Glutamatergic neuron (in vitro differentiated cells): Measurements from ENCODE around the gene HOMER3. TPM values are rescaled to one million over a fixed set of nuclear protein-coding genes. Genes with fewer than 3 reads are reported as not detected.

Source experiments
- DNase-seq: peaks from one replicate; pipeline ENCODE4 v3.0.0; 2022
- H3K27ac Mint-ChIP-seq: one replicate; pipeline ENCODE4 v1.8.0; 2020; ENCODE audit warnings: mild to moderate bottlenecking, mixed read lengths, inconsistent platforms; ENCODE audit not compliant: unreplicated experiment
- H3K27me3 Mint-ChIP-seq: one replicate; pipeline ENCODE4 v1.8.0; 2020; ENCODE audit warnings: mild to moderate bottlenecking, moderate library complexity, mixed read lengths, inconsistent platforms; ENCODE audit not compliant: unreplicated experiment
- H3K36me3 Mint-ChIP-seq: one replicate; pipeline ENCODE4 v1.8.0; 2020; ENCODE audit warnings: mild to moderate bottlenecking, mixed read lengths, inconsistent platforms; ENCODE audit not compliant: unreplicated experiment
- H3K4me1 Mint-ChIP-seq: one replicate; pipeline ENCODE4 v1.8.0; 2020; ENCODE audit warnings: mild to moderate bottlenecking, low read depth, mixed read lengths, inconsistent platforms; ENCODE audit not compliant: unreplicated experiment
- H3K4me3 Mint-ChIP-seq: one replicate; pipeline ENCODE4 v1.8.0; 2020; ENCODE audit warnings: mild to moderate bottlenecking, mixed read lengths, inconsistent platforms; ENCODE audit not compliant: unreplicated experiment
- H3K9me3 Mint-ChIP-seq: one replicate; pipeline ENCODE4 v1.8.0; 2020; ENCODE audit warnings: mild to moderate bottlenecking, moderate library complexity, mixed read lengths, inconsistent platforms; ENCODE audit not compliant: unreplicated experiment
- total RNA-seq: library from RNA; stranded (reverse); fragmentation: NEBNext Ultra II Directional; extraction: Animal tissue kit (Norgen Biotek cat#: 25700); gene quantifications from one replicate; pipeline ENCODE4 v1.2.1, GENCODE V29; 2021; ENCODE audit not compliant: unreplicated experiment
- TF ChIP-seq, protein P1 (sequence below): fragments of 200-600 bp; sonication (generic); IDR thresholded peaks from one replicate; pipeline ENCODE4 v1.5.0; 2021; ENCODE audit not compliant: partially characterized antibody, unreplicated experiment

HOMER3 gene
- total RNA-seq, 1 donor from 2014 or later = 217 TPM

DNA sequence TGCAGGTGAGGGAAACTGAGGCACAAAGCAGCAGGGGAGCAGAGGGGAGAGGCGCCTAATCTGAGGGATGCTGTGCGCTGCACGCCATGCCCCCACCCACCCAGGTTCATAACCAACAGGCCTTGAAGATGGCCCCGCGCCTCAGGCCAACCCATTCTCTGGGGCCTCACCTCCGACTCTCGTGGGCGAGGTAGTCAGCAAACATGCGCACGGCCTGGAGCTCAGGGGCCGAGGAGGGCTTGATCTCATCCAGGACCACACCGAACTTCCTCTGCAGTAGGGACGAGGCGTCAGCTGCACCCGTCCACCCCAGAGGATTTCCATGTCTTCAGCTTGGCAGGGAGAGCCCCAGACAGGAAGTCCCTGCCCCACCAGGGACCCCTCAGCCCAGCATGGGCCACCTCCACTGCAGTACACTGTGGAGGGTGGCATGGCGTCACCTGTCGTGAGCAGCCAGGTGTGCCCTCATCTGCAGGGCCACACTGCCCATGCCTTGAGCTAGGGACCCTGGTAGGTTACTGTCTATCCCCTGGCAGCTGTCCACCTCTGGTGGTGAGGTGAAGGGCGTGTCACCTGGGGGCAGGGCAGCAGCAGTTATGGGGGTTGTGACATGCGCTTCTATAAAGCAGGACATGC lies 30.1 kb downstream of the HOMER3 start:
- TF ChIP-seq, protein P1, sequence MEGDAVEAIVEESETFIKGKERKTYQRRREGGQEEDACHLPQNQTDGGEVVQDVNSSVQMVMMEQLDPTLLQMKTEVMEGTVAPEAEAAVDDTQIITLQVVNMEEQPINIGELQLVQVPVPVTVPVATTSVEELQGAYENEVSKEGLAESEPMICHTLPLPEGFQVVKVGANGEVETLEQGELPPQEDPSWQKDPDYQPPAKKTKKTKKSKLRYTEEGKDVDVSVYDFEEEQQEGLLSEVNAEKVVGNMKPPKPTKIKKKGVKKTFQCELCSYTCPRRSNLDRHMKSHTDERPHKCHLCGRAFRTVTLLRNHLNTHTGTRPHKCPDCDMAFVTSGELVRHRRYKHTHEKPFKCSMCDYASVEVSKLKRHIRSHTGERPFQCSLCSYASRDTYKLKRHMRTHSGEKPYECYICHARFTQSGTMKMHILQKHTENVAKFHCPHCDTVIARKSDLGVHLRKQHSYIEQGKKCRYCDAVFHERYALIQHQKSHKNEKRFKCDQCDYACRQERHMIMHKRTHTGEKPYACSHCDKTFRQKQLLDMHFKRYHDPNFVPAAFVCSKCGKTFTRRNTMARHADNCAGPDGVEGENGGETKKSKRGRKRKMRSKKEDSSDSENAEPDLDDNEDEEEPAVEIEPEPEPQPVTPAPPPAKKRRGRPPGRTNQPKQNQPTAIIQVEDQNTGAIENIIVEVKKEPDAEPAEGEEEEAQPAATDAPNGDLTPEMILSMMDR = no peak
- no peak for DNase-seq
- Mint-ChIP-seq H3K4me3 (no peak overlapping the region), H3K9me3 (no peaks in the 10 kb centered on the region), H3K27ac (no peak overlapping the region), H3K4me1 (no peaks in the 10 kb centered on the region), H3K36me3 (no peaks in the 10 kb centered on the region), H3K27me3 (peaks cover 2% of the 10 kb centered on the region)

DNA sequence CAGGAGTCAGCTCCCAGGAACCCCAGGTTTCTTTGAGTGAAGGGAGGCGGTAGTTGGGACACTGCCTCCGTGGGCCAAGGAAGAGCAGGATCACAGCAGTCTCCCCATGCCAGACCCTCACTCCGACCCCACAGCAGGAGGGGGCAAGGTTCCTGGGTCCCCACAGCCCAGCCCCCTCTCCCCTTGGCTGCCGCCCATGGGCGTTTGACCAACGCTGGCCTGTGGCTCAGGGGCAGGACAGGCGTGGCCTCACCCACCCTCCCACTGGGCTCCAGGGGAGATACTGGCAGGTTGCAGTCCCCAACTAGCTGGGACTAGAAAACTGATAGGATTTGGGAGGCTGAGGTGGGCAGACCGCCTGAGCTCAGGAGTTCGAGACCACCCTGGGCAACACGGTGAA lies 31.0 kb downstream of the HOMER3 start:
- DNase-seq = no peak
- Mint-ChIP-seq H3K36me3 (no peaks in the 10 kb centered on the region), H3K27me3 (peaks cover 2% of the 10 kb centered on the region), H3K27ac (no peak overlapping the region), H3K4me3 (no peak overlapping the region), H3K9me3 (no peaks in the 10 kb centered on the region), H3K4me1 (no peaks in the 10 kb centered on the region)
- TF ChIP-seq, protein P1 = no peak

DNA sequence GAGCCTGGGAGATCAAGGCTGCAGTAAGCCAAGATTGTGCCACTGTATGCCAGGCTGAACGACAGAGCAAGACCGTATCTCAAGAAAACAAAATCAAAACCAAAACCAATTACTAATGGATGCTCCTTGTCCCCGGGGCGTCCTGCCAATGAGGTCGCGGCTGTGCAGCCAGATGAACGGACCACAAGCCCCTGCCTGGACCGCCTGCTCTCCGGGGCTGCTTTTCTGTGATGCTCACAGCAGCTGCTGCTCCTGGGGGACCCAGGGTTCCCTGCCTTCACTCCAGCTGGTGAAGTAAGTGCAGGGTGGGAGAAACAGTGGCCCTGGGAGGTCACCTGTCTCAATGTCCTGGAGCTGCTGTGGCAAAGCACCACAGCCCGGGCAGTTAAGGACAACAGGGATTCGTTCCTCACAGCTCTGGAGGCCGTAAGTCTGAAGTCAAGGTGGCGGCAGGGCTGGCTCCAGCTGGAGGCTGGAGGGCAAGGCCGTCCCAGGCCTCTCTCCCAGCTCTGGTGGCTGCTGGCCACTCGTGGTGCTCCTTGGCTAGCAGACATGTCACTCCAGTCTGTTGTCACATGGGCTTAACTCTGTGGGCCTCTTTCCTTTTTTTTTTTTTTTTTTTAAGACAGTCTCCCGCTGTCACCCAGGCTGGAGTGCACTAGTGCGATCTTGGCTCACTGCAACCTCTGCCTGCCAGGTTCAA lies 31.9 kb downstream of the HOMER3 start:
- DNase-seq = no peak
- H3K27me3 Mint-ChIP-seq = peaks cover 2% of the 10 kb centered on the region
- H3K27ac Mint-ChIP-seq = no peak overlapping the region
- TF ChIP-seq, protein P1 = no peak
- H3K4me1 Mint-ChIP-seq = no peaks in the 10 kb centered on the region
- H3K9me3 Mint-ChIP-seq = no peaks in the 10 kb centered on the region
- H3K36me3 Mint-ChIP-seq = no peaks in the 10 kb centered on the region
- H3K4me3 Mint-ChIP-seq = no peak overlapping the region

DNA sequence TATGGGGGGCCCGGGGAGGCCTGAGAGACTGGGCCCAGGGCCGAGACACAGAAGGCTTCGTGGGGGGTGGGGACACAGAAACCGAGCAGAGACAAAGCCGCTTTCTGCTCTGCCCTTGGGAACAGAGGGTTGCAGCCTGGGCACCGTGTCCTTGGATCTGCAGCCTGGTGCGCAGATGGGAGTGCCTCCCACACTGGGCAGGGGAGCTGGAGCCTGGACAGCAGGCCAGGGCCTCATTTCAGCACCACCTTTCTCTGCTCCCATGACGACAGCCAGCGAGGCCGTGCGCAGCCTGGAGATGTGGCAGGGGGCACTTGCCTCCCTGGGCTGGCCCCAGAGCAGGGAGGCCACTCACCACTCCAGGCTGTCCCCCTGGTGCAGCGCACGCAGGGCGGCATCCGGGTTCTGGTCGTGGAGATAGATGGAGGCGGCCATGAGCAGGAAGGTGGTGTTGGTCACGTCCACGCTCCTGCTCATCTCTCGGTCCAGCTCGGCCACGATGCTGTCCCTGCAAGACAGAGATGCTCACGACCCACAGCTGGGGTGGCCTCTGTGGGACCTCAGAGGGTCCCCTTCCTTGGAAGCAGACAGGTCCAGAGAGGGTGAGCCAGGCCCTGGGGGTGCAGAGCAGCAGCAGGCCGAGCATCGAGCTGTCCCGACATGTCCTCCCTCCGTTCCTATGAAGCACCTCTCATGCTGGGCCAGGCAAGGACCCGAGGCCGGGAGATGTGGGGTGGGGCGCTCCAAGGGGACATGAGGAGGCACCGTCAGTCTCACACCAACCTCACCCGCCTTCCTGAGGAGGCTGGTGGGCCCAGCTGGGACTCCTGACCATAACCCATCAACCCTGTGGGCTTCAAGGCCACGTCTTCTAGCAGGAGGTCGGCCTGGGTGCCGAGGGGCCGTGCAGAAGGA lies 34.2 kb downstream of the HOMER3 start:
- Mint-ChIP-seq H3K9me3 (peaks cover 2% of the 10 kb centered on the region), H3K4me1 (no peaks in the 10 kb centered on the region)
- no peak for DNase-seq

More for the DNA sequence above, 34.2 kb downstream of the HOMER3 start:
- Mint-ChIP-seq H3K36me3 (no peaks in the 10 kb centered on the region), H3K27me3 (peaks cover 2% of the 10 kb centered on the region), H3K27ac (no peak overlapping the region), H3K4me3 (no peak overlapping the region)
- TF ChIP-seq, protein P1 = no peak
